MM.1S (cell line): ENCODE data around the gene GPATCH8.

Source experiments
- DNase-seq: peaks from one replicate; pipeline ENCODE4 v3.0.0-alpha.2; 2015
- H2AFZ ChIP-seq: fragments of 300-600 bp; sonication (generic); 2 replicates; pipeline ENCODE4 v1.6.0; 2016; ENCODE audit warnings: antibody characterized with exemption, low read length
- H3F3A ChIP-seq: fragments of 300-600 bp; sonication (generic); 2 replicates; pipeline ENCODE4 v1.6.1; 2016; ENCODE audit warnings: mild to moderate bottlenecking, antibody characterized with exemption, low read length, moderate library complexity, mixed read lengths; ENCODE audit not compliant: insufficient read depth
- H3K27ac ChIP-seq: fragments of 300-600 bp; sonication (generic); 2 replicates; pipeline ENCODE4 v1.5.1; 2016; ENCODE audit warnings: mild to moderate bottlenecking, low read length
- H3K27me3 ChIP-seq: fragments of 300-600 bp; sonication (generic); replicated peaks from 2 replicates; pipeline ENCODE4 v1.6.0; 2016; ENCODE audit warnings: low read length; ENCODE audit not compliant: insufficient read depth
- H3K36me3 ChIP-seq: fragments of 300-600 bp; sonication (generic); replicated peaks from 2 replicates; pipeline ENCODE4 v1.6.1; 2016; ENCODE audit warnings: mild to moderate bottlenecking, low read length, mixed read lengths; ENCODE audit not compliant: insufficient read depth
- H3K4me1 ChIP-seq: fragments of 300-600 bp; sonication (generic); 2 replicates; pipeline ENCODE4 v1.6.1; 2016; ENCODE audit warnings: low read length, mixed read lengths
- H3K4me2 ChIP-seq: fragments of 300-600 bp; sonication (generic); 2 replicates; pipeline ENCODE4 v1.6.0; 2016; ENCODE audit warnings: low read depth, low read length
- H3K4me3 ChIP-seq: fragments of 300-600 bp; sonication (generic); 2 replicates; pipeline ENCODE4 v1.5.1; 2016; ENCODE audit warnings: low read length, mixed read lengths
- H3K79me2 ChIP-seq: fragments of 300-600 bp; sonication (generic); 2 replicates; pipeline ENCODE4 v1.6.1; 2016; ENCODE audit warnings: mixed run types, low read length, mixed read lengths
- H3K9ac ChIP-seq: fragments of 300-600 bp; sonication (generic); 2 replicates; pipeline ENCODE4 v1.6.1; 2016; ENCODE audit warnings: low read length, mixed read lengths
- H3K9me2 ChIP-seq: fragments of 300-600 bp; sonication (generic); replicated peaks from 2 replicates; pipeline ENCODE4 v1.6.1; 2016; ENCODE audit warnings: mild to moderate bottlenecking, low read length, mixed read lengths; ENCODE audit not compliant: insufficient read depth
- H3K9me3 ChIP-seq: fragments of 300-600 bp; sonication (generic); replicated peaks from 2 replicates; pipeline ENCODE4 v1.6.1; 2016; ENCODE audit warnings: mild to moderate bottlenecking, low read length, mixed read lengths; ENCODE audit not compliant: insufficient read depth
- H4K20me1 ChIP-seq: fragments of 300-600 bp; sonication (generic); 2 replicates; pipeline ENCODE4 v1.6.1; 2016; ENCODE audit warnings: mild to moderate bottlenecking, low read length, moderate library complexity, mixed read lengths; ENCODE audit not compliant: insufficient read depth
- CTCF ChIP-seq: fragments of 300-600 bp; sonication (generic); IDR thresholded peaks from 2 replicates; pipeline ENCODE4 v1.5.1; 2016; ENCODE audit warnings: antibody characterized with exemption, low read length, mixed read lengths
- EZH2 ChIP-seq: fragments of 300-600 bp; sonication (generic); optimal IDR thresholded peaks from 2 replicates; pipeline ENCODE3; 2017; ENCODE audit warnings: low read depth, mild to moderate bottlenecking, antibody characterized with exemption, low read length, mixed read lengths
- EZH2phosphoT487 ChIP-seq: fragments of 300-600 bp; sonication (generic); IDR thresholded peaks from 2 replicates; pipeline ENCODE4 v1.6.1; 2018; ENCODE audit warnings: antibody characterized with exemption, low read length

Gene GPATCH8

GRCh38 chr17:44496815-44497214 is 6.4 kb downstream of the GPATCH8 start:
- H3K4me1 ChIP-seq: 0 out of 2 replicates have a peak, but pooled peaks cover 4% of the 10 kb centered on the region
- no peak overlapping the region for H2AFZ ChIP-seq
- H3K9me2 ChIP-seq: no peaks in the 10 kb centered on the region
- H3K36me3 ChIP-seq: no peaks in the 10 kb centered on the region
- DNase-seq: no peak
- no peak overlapping the region for H3K4me2 ChIP-seq
- no peaks in the 10 kb centered on the region for H3F3A ChIP-seq
- peaks cover 56% of the 10 kb centered on the region for H4K20me1 ChIP-seq
- H3K4me3 ChIP-seq: no peak overlapping the region
- no peaks in the 10 kb centered on the region for H3K9me3 ChIP-seq
- H3K27ac ChIP-seq: no peak overlapping the region
- peaks cover 99% of the 10 kb centered on the region for H3K79me2 ChIP-seq
- no peaks in the 10 kb centered on the region for H3K27me3 ChIP-seq
- H3K9ac ChIP-seq: no peak overlapping the region
- TF ChIP-seq CTCF (no peak), EZH2 (no peak), EZH2phosphoT487 (no peak)

GRCh38 chr17:44493339-44493738 is 9.9 kb downstream of the GPATCH8 start:
- H3K9me2 ChIP-seq: no peaks in the 10 kb centered on the region
- H3K27ac ChIP-seq: no peak overlapping the region
- H3K36me3 ChIP-seq: no peaks in the 10 kb centered on the region
- no peak for DNase-seq
- no peaks in the 10 kb centered on the region for H3K27me3 ChIP-seq
- no peak overlapping the region for H2AFZ ChIP-seq
- H4K20me1 ChIP-seq: peaks cover 38% of the 10 kb centered on the region
- H3K4me1 ChIP-seq: no peaks in the 10 kb centered on the region
- no peak overlapping the region for H3K4me3 ChIP-seq
- H3K79me2 ChIP-seq: peaks cover 99% of the 10 kb centered on the region
- H3F3A ChIP-seq: no peaks in the 10 kb centered on the region
- no peaks in the 10 kb centered on the region for H3K9me3 ChIP-seq
- no peak for TF ChIP-seq CTCF
- TF ChIP-seq EZH2phosphoT487: no peak
- TF ChIP-seq EZH2: no peak
- no peak overlapping the region for H3K4me2 ChIP-seq
- no peak overlapping the region for H3K9ac ChIP-seq

GRCh38 chr17:44492706-44493272 is 10.4 kb downstream of the GPATCH8 start:
- no peak for TF ChIP-seq EZH2phosphoT487
- TF ChIP-seq CTCF: no peak
- TF ChIP-seq EZH2: no peak
- no peak overlapping the region for H3K4me2 ChIP-seq
- H4K20me1 ChIP-seq: peaks cover 33% of the 10 kb centered on the region; the same call in 1 of the 2 replicates

More at GRCh38 chr17:44492706-44493272, 10.4 kb downstream of the GPATCH8 start:
- Histone ChIP-seq H3K4me3 (no peak overlapping the region), H3K9me3 (no peaks in the 10 kb centered on the region), H3K9ac (no peak overlapping the region), H3K36me3 (no peaks in the 10 kb centered on the region), H2AFZ (no peak overlapping the region), H3K27ac (no peak overlapping the region), H3F3A (no peaks in the 10 kb centered on the region), H3K9me2 (no peaks in the 10 kb centered on the region), H3K79me2 (peaks cover 98% of the 10 kb centered on the region), H3K4me1 (no peaks in the 10 kb centered on the region), H3K27me3 (no peaks in the 10 kb centered on the region)
- DNase-seq: no peak
